Mucosa of stomach (tissue), 1 donor: ENCODE results near the gene LHFPL2.
A peak's percentile ranks its signal among the peaks of the same experiment; 100 is the strongest.

Source experiments
- H3K27me3 ChIP-seq: one replicate; pipeline ENCODE4 v1.7.0; 2013; ENCODE audit warnings: mild to moderate bottlenecking, low read length; ENCODE audit not compliant: control insufficient read depth, insufficient read depth
- H3K36me3 ChIP-seq: one replicate; pipeline ENCODE4 v1.7.0; 2013; ENCODE audit warnings: low read length; ENCODE audit not compliant: control insufficient read depth, insufficient read depth
- H3K4me1 ChIP-seq: one replicate; pipeline ENCODE4 v1.7.0; 2013; ENCODE audit warnings: mild to moderate bottlenecking, low read length; ENCODE audit not compliant: control insufficient read depth, insufficient read depth
- H3K4me3 ChIP-seq: one replicate; pipeline ENCODE4 v1.7.0; 2013; ENCODE audit warnings: low read length
- H3K9ac ChIP-seq: one replicate; pipeline ENCODE4 v1.7.0; 2013; ENCODE audit warnings: mild to moderate bottlenecking, low read length, moderate library complexity
- H3K9me3 ChIP-seq: one replicate; pipeline ENCODE4 v1.7.0; 2013; ENCODE audit warnings: mild to moderate bottlenecking, low read length, moderate library complexity; ENCODE audit not compliant: control insufficient read depth
- donor health status: Pancreatic carcinoma.

LHFPL2 gene

DNA sequence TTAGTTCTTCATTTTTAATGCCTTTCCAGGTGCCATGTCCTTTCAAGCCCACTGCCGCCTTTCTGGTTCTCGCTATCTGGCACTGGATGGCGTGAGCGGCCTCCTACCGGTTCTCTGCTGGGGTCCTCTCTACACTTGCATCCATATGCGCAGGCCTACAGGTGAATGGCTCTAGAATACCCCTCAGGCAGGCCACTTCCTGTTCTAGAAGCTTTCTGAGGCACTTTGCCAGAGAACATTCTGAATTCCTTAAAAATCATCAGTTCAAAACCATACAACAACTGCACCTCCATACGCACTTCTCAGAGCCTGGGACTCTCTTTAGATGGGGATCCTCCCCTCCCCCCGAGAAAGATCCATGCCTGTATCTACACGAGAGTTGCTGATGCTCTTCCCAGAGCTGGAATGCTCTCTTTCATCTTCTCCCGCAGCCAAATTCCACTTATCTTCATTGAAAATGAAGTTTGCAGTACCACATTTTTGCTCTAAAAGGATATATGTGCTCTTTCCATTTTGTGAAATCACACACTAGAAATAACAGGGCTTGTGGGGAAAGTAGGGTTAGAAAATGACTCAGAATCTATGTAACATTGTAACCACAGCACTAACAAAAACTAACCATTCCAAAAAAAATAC is 1.4 kb upstream of the LHFPL2 start:
- Histone ChIP-seq H3K27me3 (no peaks in the 10 kb centered on the region), H3K9me3 (no peaks in the 10 kb centered on the region), H3K36me3 (no peaks in the 10 kb centered on the region), H3K9ac (no peak overlapping the region), H3K4me3 (no peak overlapping the region), H3K4me1 (peaks cover 15% of the 10 kb centered on the region)

- Histone ChIP-seq H3K4me1 (peaks cover 20% of the 10 kb centered on the region), H3K36me3 (no peaks in the 10 kb centered on the region), H3K9ac (peak overlapping the region; percentile 77), H3K9me3 (no peaks in the 10 kb centered on the region), H3K27me3 (no peaks in the 10 kb centered on the region), H3K4me3 (peak overlapping the region; percentile 39)
Measured at GRCh38 chr5:78649211-78649695, 681 bp upstream of the LHFPL2 start.

GRCh38 chr5:78647838-78648358 is 674 bp downstream of the LHFPL2 start:
- Histone ChIP-seq H3K27me3 (no peaks in the 10 kb centered on the region), H3K9ac (peak overlapping the region; percentile 82), H3K9me3 (no peaks in the 10 kb centered on the region), H3K36me3 (no peaks in the 10 kb centered on the region), H3K4me1 (peaks cover 20% of the 10 kb centered on the region), H3K4me3 (peak overlapping the region; percentile 9)

- Histone ChIP-seq H3K4me1 (peaks cover 20% of the 10 kb centered on the region), H3K9ac (peak overlapping the region; percentile 82), H3K4me3 (peak overlapping the region; percentile 9), H3K36me3 (no peaks in the 10 kb centered on the region), H3K27me3 (no peaks in the 10 kb centered on the region), H3K9me3 (no peaks in the 10 kb centered on the region)
Measured at GRCh38 chr5:78647351-78647818, 1.2 kb downstream of the LHFPL2 start.

DNA sequence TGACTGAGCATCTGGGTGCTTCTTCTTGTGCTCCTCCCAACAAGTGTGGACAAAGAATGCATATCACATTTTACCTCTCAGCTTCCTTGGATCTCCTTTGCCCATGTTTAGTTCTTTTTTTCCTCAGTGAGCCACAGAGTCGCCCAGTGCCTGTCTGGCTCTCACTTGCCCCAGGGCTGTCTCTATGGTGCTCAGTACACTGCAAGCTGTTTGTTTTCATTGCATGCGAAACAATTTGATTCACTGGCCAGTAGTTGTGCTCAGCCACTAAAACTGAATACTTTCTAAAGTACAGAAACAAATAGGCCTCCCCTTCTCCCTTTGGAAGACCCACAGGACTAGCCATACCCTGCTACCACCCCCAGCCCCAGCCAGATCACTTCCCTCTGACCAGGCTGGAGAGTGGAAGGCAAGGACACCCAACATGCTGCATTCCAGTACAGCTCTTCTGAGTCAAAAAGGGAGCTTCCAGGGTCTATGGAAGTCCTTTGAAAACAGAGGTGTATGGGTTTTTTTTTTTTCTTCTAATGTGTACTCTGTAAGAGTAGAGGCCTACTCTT is 3.8 kb downstream of the LHFPL2 start:
- H3K36me3 ChIP-seq: no peaks in the 10 kb centered on the region
- no peaks in the 10 kb centered on the region for H3K9me3 ChIP-seq
- peaks cover 12% of the 10 kb centered on the region for H3K4me1 ChIP-seq
- no peak overlapping the region for H3K4me3 ChIP-seq
- no peaks in the 10 kb centered on the region for H3K27me3 ChIP-seq
- no peak overlapping the region for H3K9ac ChIP-seq

DNA sequence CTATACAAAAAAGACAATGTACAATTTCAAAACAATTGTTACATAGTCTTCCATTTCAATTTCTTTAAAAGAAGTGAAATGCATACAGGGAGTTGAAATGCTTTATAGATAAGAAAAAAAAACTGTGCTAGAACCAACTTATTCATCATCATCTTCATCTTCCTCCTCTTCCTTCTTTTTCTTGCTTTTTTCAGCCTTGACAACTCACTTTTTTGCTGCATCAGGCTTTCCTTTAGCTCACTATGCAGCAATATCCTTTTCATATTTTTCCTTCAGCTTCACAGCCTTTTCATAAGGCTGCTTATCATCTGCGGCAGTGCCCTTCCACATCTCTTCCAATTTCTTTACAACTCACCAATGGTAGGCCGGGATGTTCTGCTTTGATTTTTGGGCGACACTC is 4.4 kb downstream of the LHFPL2 start:
- Histone ChIP-seq H3K36me3 (no peaks in the 10 kb centered on the region), H3K4me3 (no peak overlapping the region), H3K9me3 (no peaks in the 10 kb centered on the region), H3K27me3 (no peaks in the 10 kb centered on the region), H3K4me1 (peaks cover 16% of the 10 kb centered on the region), H3K9ac (no peak overlapping the region)

GRCh38 chr5:78642701-78643100 is 5.9 kb downstream of the LHFPL2 start:
- H3K36me3 ChIP-seq: no peaks in the 10 kb centered on the region
- peaks cover 26% of the 10 kb centered on the region for H3K4me1 ChIP-seq
- no peaks in the 10 kb centered on the region for H3K9me3 ChIP-seq
- H3K27me3 ChIP-seq: no peaks in the 10 kb centered on the region
- H3K4me3 ChIP-seq: no peak overlapping the region
- H3K9ac ChIP-seq: no peak overlapping the region

- no peak overlapping the region for H3K4me3 ChIP-seq
- no peak overlapping the region for H3K9ac ChIP-seq
- no peaks in the 10 kb centered on the region for H3K27me3 ChIP-seq
- no peaks in the 10 kb centered on the region for H3K36me3 ChIP-seq
- H3K9me3 ChIP-seq: no peaks in the 10 kb centered on the region
- peaks cover 30% of the 10 kb centered on the region for H3K4me1 ChIP-seq
Measured at GRCh38 chr5:78640662-78641474, 7.7 kb downstream of the LHFPL2 start.

DNA sequence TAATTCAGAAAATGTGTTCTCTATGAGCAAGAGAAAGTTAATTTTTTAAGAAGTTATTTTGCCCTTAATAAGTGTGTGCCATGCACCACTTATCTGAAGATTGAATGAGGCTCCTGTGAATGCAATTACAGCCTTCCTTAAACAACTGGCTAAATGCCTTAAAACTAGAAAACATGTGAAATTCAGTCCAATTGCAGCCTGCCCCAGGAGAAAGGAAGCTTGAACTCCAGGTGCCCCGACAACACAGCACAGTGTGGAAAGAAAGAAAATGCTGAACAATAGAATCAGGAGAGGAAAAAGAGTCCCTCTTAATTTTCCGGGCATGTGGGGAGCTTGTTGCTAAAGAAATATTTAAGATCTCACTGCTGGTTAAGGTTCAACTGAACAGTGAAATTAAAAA is 8.8 kb downstream of the LHFPL2 start:
- Histone ChIP-seq H3K9ac (peak overlapping the region; percentile 10), H3K9me3 (no peaks in the 10 kb centered on the region), H3K4me1 (peaks cover 24% of the 10 kb centered on the region), H3K36me3 (no peaks in the 10 kb centered on the region), H3K27me3 (no peaks in the 10 kb centered on the region), H3K4me3 (no peak overlapping the region)

DNA sequence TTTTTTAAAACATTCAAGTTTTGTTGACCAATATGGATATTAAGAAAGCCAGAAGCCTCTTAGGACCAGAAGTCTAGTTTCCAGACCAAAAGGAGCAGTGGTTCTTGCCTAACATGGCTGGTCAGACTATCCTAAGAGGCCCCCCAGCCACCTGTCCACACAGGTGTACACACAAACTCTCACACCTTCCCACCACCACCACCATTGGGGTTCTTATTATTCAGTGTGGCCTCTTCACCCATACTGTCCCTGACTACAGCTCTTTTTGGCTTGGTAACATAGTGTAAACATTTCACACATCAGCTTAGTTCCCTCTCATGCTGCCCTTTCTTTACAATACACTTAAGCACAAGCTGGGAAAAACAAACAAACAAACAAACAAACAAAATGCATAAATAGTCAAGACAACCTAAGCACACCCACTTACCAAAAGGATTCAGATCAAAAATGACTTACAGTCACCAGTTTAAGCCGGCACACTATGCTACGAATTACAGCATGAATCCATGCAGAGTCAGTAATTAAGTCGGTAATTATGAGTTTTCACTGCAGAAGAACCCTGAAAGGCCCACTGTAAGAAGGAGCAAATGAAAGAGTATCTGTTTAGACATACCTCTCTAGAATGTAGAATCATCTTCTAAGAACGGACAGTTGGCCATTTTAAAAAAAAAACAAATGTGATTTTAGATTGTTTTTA is 9.5 kb downstream of the LHFPL2 start:
- H3K9me3 ChIP-seq: no peaks in the 10 kb centered on the region
- H3K27me3 ChIP-seq: no peaks in the 10 kb centered on the region
- peaks cover 21% of the 10 kb centered on the region for H3K4me1 ChIP-seq
- H3K9ac ChIP-seq: peak overlapping the region; percentile 10
- H3K4me3 ChIP-seq: no peak overlapping the region
- no peaks in the 10 kb centered on the region for H3K36me3 ChIP-seq

GRCh38 chr5:78638423-78638822 is 10.1 kb downstream of the LHFPL2 start:
- Histone ChIP-seq H3K36me3 (no peaks in the 10 kb centered on the region), H3K4me3 (no peak overlapping the region), H3K27me3 (no peaks in the 10 kb centered on the region), H3K4me1 (peaks cover 21% of the 10 kb centered on the region), H3K9ac (no peak overlapping the region), H3K9me3 (no peaks in the 10 kb centered on the region)
